OCI-LY7 (cell line): Measurements from ENCODE around the gene RRBP1. TPM values are rescaled to one million over a fixed set of nuclear protein-coding genes. Genes with fewer than 3 reads are reported as not detected.

Experiments
- BruUV-seq: library from RNA; stranded (reverse); fragments of 400-500 nt; replicated peaks from 2 replicates; lab custom pipeline; 2021; lab: Mats Ljungman, UMichigan
- CTCF ChIA-PET: fragments of 300-600 bp; sonication (Branson Sonifier 250); formaldehyde crosslinking; loops from one replicate; lab custom pipeline; 2022; ENCODE audit warnings: antibody characterized with exemption; ENCODE audit not compliant: unreplicated experiment; lab: Charles Lee
- POLR2A ChIA-PET: fragments of 300-600 bp; sonication (Branson Sonifier 250); formaldehyde crosslinking; loops from one replicate; lab custom pipeline; 2022; ENCODE audit warnings: antibody characterized with exemption; lab: Charles Lee
- DNase-seq: peaks from one replicate; pipeline ENCODE4 v3.0.0-alpha.2; 2015; ENCODE audit warnings: low spot score
- H2AFZ ChIP-seq: fragments of 200-600 bp; sonication (generic), shearing (Covaris generic); 2 replicates; pipeline ENCODE4 v1.6.1; 2014; ENCODE audit warnings: mild to moderate bottlenecking, antibody characterized with exemption, low read length, moderate library complexity
- H3K27ac ChIP-seq: fragments of 200-600 bp; sonication (generic); 2 replicates; pipeline ENCODE4 v1.5.1; 2014; ENCODE audit warnings: mixed run types, low read depth, mild to moderate bottlenecking, moderate library complexity, low read length, inconsistent platforms; ENCODE audit not compliant: poor library complexity, severe bottlenecking
- H3K36me3 ChIP-seq: fragments of 200-600 bp; sonication (generic); 2 replicates; pipeline ENCODE4 v1.6.1; 2014; ENCODE audit warnings: mild to moderate bottlenecking, antibody characterized with exemption, low read length, moderate library complexity, mixed read lengths; ENCODE audit not compliant: insufficient read depth
- H3K4me1 ChIP-seq: fragments of 200-600 bp; sonication (generic); 2 replicates; pipeline ENCODE4 v1.5.1; 2014; ENCODE audit warnings: mild to moderate bottlenecking, low read length; ENCODE audit not compliant: insufficient read depth, poor library complexity, severe bottlenecking
- H3K4me2 ChIP-seq: fragments of 200-600 bp; sonication (generic); 2 replicates; pipeline ENCODE4 v1.6.1; 2014; ENCODE audit warnings: mild to moderate bottlenecking, low read length
- H3K4me3 ChIP-seq: fragments of 200-600 bp; sonication (generic); 2 replicates; pipeline ENCODE4 v1.5.1; 2014; ENCODE audit warnings: mild to moderate bottlenecking, low read depth, low read length; ENCODE audit not compliant: poor library complexity, severe bottlenecking
- H3K79me2 ChIP-seq: fragments of 200-600 bp; sonication (generic); 2 replicates; pipeline ENCODE4 v1.6.1; 2016; ENCODE audit warnings: low read depth, mild to moderate bottlenecking, low read length, moderate library complexity, mixed read lengths; ENCODE audit not compliant: insufficient read depth
- H3K9me2 ChIP-seq: fragments of 200-600 bp; sonication (generic); 2 replicates; pipeline ENCODE4 v1.6.1; 2016; ENCODE audit warnings: mild to moderate bottlenecking, low read length, mixed read lengths; ENCODE audit not compliant: insufficient read depth
- H3K9me3 ChIP-seq: fragments of 200-600 bp; sonication (generic); 2 replicates; pipeline ENCODE4 v1.6.1; 2014; ENCODE audit warnings: mild to moderate bottlenecking, mixed run types, low read length, mixed read lengths
- H4K20me1 ChIP-seq: fragments of 200-600 bp; sonication (generic); 2 replicates; pipeline ENCODE4 v1.6.1; 2014; ENCODE audit warnings: mild to moderate bottlenecking, antibody characterized with exemption, low read length, moderate library complexity, mixed read lengths; ENCODE audit not compliant: insufficient read depth
- CTCF ChIP-seq: fragments of 200-600 bp; sonication (generic); conservative IDR thresholded peaks from 2 replicates; pipeline ENCODE4 v1.5.1; 2014; ENCODE audit warnings: mild to moderate bottlenecking, antibody characterized with exemption, low read length, moderate library complexity, mixed read lengths
- EZH2phosphoT487 ChIP-seq: fragments of 200-600 bp; sonication (generic); IDR thresholded peaks from 2 replicates; pipeline ENCODE4 v1.6.1; 2018; ENCODE audit warnings: low read depth, borderline replicate concordance, mild to moderate bottlenecking, mixed run types, antibody characterized with exemption, low read length, moderate library complexity, mixed read lengths
- intact Hi-C: fragments of 100-400 bp; cut with micrococcal nuclease; formaldehyde crosslinking; loops from one replicate; pipeline ENCODE4 v1.10.0; 2022; ENCODE audit not compliant: unreplicated experiment
- total RNA-seq, 2 experiments: library from RNA; depleted of rRNA in 1 of 2; stranded (reverse); fragments of >200 nt in 1 of 2; shearing (Covaris generic) in 1 of 2; gene quantifications; 2 replicates each; pipeline ENCODE4 v1.2.3, GENCODE V29; 2014 to 2022

Gene RRBP1
- total RNA-seq, 2 experiments from 2014 or later, result 13.6 to 46.3 TPM

DNA sequence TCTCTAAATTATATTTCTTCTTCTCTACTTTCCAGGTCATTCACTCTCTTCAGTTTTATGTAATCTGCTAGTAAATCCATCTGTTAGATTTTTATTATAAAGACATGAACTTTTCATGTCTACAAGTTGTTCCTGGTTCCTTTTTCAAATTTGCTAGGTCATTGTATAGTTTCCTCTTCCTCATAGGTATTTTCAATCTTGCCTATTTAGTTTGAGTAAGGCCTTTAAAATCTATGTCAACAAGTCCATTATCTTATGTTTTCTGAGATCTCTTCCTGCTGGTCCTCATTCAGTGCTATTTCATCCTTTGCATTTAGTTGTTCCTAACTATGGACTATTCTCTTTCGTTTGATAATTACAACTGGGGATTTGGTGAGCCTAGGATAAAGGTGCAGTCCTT, 11.0 kb downstream of the RRBP1 start:
- H3K27ac ChIP-seq, result no peak overlapping the region
- no peaks in the 10 kb centered on the region for H3K9me3 ChIP-seq
- no TSS peak for BruUV-seq
- DNase-seq, result no peak
- TF ChIP-seq CTCF (no peak), EZH2phosphoT487 (no peak)
- intact Hi-C loops, result no loop called here
- no peak overlapping the region for H3K4me3 ChIP-seq
- H4K20me1 ChIP-seq, result no peaks in the 10 kb centered on the region; the same call in 1 of the 2 replicates
- H3K36me3 ChIP-seq, result no peaks in the 10 kb centered on the region
- no peak overlapping the region for H2AFZ ChIP-seq
- H3K79me2 ChIP-seq, result no peaks in the 10 kb centered on the region
- H3K4me2 ChIP-seq, result no peak overlapping the region
- CTCF ChIA-PET, result no interaction called here
- H3K9me2 ChIP-seq, result no peaks in the 10 kb centered on the region
- H3K4me1 ChIP-seq, result no peaks in the 10 kb centered on the region
- POLR2A ChIA-PET, result interaction anchor here (0.8 kb wide), 1 partner anchor 836 kb away, joined by 5 read pairs; no protein-coding TSS in a partner anchor

DNA sequence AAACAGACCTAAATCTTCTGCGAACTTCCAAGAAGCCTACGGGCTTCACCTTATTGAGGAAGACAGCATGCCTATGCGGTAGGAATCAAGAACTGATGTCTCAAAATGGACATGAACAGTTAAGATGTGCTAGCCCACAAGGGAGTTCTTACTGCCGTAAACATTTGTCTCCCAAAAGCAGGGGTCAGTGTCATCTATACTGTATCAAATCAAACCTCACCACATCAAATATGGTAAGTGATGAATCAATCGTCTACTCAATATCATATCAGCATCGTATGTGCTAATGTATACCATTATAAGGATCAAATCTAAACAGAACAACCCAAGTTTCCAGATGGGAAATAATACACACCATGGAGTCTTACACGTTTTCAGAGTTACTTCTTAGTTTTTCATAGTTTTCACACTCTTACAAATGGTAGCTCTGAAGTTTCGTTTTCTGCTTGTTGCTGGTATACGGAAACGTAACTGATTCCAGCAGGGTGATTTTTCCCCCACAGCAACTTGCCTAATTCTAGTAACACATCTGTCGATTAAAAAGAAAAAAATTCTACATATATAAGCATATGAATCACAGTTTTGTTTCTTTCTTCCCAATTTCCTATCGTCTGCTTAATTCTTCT, 12.6 kb downstream of the RRBP1 start:
- no peaks in the 10 kb centered on the region for H3K36me3 ChIP-seq
- H3K9me3 ChIP-seq, result no peaks in the 10 kb centered on the region
- H3K9me2 ChIP-seq, result no peaks in the 10 kb centered on the region
- no peaks in the 10 kb centered on the region for H3K4me1 ChIP-seq
- no peak for DNase-seq
- no peak for TF ChIP-seq EZH2phosphoT487
- no peak for TF ChIP-seq CTCF
- ChIA-PET POLR2A (no interaction called here), CTCF (no interaction called here)
- BruUV-seq, result no TSS peak
- H4K20me1 ChIP-seq, result no peaks in the 10 kb centered on the region; the same call in 1 of the 2 replicates
- H3K79me2 ChIP-seq, result no peaks in the 10 kb centered on the region
- no peak overlapping the region for H2AFZ ChIP-seq
- H3K4me3 ChIP-seq, result no peak overlapping the region
- no peak overlapping the region for H3K27ac ChIP-seq
- no peak overlapping the region for H3K4me2 ChIP-seq
- intact Hi-C loops, result no loop called here

DNA sequence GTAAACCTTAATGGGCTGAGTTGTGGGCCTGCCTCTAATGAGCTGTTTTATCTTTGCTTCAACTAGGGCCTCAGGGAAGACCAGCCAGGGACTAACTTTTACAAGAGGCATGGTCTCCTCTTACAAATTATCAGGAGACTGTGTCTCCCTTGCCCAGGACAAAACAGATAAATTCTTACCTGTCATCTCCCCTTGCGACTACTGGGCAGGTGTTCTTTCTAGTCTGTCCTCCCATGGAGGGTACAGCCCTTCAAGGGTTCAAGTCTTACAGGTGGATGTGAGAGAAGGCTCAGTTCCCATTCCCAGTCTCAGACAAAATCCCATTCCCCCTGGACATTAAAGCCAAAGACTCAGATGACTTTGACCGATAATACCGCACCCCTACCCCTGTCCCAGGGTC, 13.6 kb downstream of the RRBP1 start:
- POLR2A ChIA-PET, result interaction anchor here (0.5 kb wide), 1 partner anchor 13 kb away, joined by 4 read pairs; no protein-coding TSS in a partner anchor
- H3K36me3 ChIP-seq, result no peaks in the 10 kb centered on the region
- H3K4me3 ChIP-seq, result no peak overlapping the region
- H4K20me1 ChIP-seq, result no peaks in the 10 kb centered on the region; the same call in 1 of the 2 replicates
- CTCF ChIA-PET, result no interaction called here
- no peak for TF ChIP-seq EZH2phosphoT487
- TF ChIP-seq CTCF, result no peak
- H3K9me2 ChIP-seq, result no peaks in the 10 kb centered on the region
- intact Hi-C loops, result no loop called here
- H3K9me3 ChIP-seq, result no peaks in the 10 kb centered on the region
- H3K79me2 ChIP-seq, result no peaks in the 10 kb centered on the region
- H3K4me2 ChIP-seq, result no peak overlapping the region
- no peak overlapping the region for H3K27ac ChIP-seq
- no peaks in the 10 kb centered on the region for H3K4me1 ChIP-seq
- no peak for DNase-seq
- no peak overlapping the region for H2AFZ ChIP-seq
- no TSS peak for BruUV-seq
